Thymus (tissue), 11 donors: ENCODE data around the gene KCNMB4. TPM values are rescaled to one million over a fixed set of nuclear protein-coding genes. Genes with fewer than 3 reads are reported as not detected.

Source experiments
- DNase-seq, 9 donors: peaks; one replicate each; pipeline ENCODE4 v3.0.0-alpha.2; 2013; ENCODE audit warnings: low spot score in 9 of 9, low read depth in 6 of 9, missing footprints in 1 of 9
- H3K27ac ChIP-seq, 2 donors: one replicate each; pipeline ENCODE4 v1.5.1; 2013; ENCODE audit warnings: control low read depth in 1 of 2, low read depth in 1 of 2, low read length in 1 of 2, mild to moderate bottlenecking in 1 of 2, moderate library complexity in 1 of 2
- H3K27me3 ChIP-seq, 2 donors: one replicate each; pipeline ENCODE4 v1.5.1; 2013; ENCODE audit warnings: low read length in 1 of 2; ENCODE audit not compliant: control insufficient read depth in 2 of 2, insufficient read depth in 1 of 2
- H3K36me3 ChIP-seq, 2 donors: one replicate each; pipeline ENCODE4 v1.5.1; 2013; ENCODE audit warnings: low read length in 1 of 2, mild to moderate bottlenecking in 1 of 2, moderate library complexity in 1 of 2; ENCODE audit not compliant: control insufficient read depth in 2 of 2, insufficient read depth in 2 of 2
- H3K4me1 ChIP-seq, 2 donors: one replicate each; pipeline ENCODE4 v1.5.1; 2013; ENCODE audit warnings: low read length in 2 of 2; ENCODE audit not compliant: control insufficient read depth in 2 of 2, insufficient read depth in 2 of 2
- H3K4me3 ChIP-seq, 2 donors: one replicate each; pipeline ENCODE4 v1.5.1; 2013; ENCODE audit warnings: low read length in 2 of 2, control low read depth in 1 of 2, mild to moderate bottlenecking in 1 of 2
- H3K9me3 ChIP-seq, 2 donors: one replicate each; pipeline ENCODE4 v1.5.1; 2013; ENCODE audit warnings: low read length in 1 of 2, mild to moderate bottlenecking in 1 of 2; ENCODE audit not compliant: control insufficient read depth in 2 of 2, insufficient read depth in 1 of 2
- WGBS: extraction: QIAGEN DNeasy Blood & Tissue Kit; methylation state at CpG from one replicate; pipeline ENCODE4 v1.1.7; 2013; 5-methylcytosine and 5-hydroxymethylcytosine counted together
- polyA plus RNA-seq: library from polyadenylated mRNA; stranded (reverse); fragments of 200-250 nt; gene quantifications from one replicate; pipeline ENCODE4 v1.2.3, GENCODE V29; 2013
- total RNA-seq: library from RNA; stranded (reverse); fragments of 120-200 nt; gene quantifications from one replicate; pipeline ENCODE4 v1.2.4, GENCODE V29; 2013
- donor health status: healthy.

The KCNMB4 gene
- total and polyA plus RNA-seq, 2 donors: 3.4 to 5.0 TPM

- Histone ChIP-seq H3K9me3 (no peaks in the 10 kb centered on the region), H3K36me3 (no peaks in the 10 kb centered on the region), H3K4me1 (peaks cover 5 to 18% of the 10 kb centered on the region in 2 donors), H3K4me3 (peak overlapping the region in 1 of 2 donors; percentile 87), H3K27me3 (peaks cover 11 to 32% of the 10 kb centered on the region in 2 donors), H3K27ac (no peak overlapping the region)
- DNase-seq: peak in 2 of 9 donors; percentile 2
- 23% methylated on average over 16 of the region's 16 CpGs for WGBS
These were observed 1.2 kb upstream of the KCNMB4 start for GRCh38 chr12:70364695-70365397.

DNA sequence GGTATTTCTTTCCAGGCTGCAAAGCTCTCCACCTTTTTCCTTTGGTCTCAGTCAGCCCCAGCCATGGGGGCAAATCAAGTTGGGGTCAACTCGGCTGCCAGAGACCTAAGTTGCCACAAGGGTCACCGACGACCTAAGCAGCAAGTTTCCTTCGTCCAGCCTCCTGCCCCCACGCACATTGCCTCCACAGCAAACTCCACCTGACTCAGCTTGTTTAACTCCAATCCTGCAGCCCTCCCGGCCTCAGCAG lies 767 bp upstream of the KCNMB4 start:
- DNase-seq: peak in 2 of 9 donors; percentile 4 to 13
- Histone ChIP-seq H3K9me3 (no peaks in the 10 kb centered on the region), H3K4me1 (peaks cover 5 to 18% of the 10 kb centered on the region in 2 donors), H3K27me3 (peaks cover 11 to 32% of the 10 kb centered on the region in 2 donors), H3K4me3 (peak overlapping the region; percentile 55 to 87), H3K36me3 (no peaks in the 10 kb centered on the region), H3K27ac (no peak overlapping the region)
- WGBS: 0% methylated on average over 6 of the region's 6 CpGs

GRCh38 chr12:70366581-70367257 lies 629 bp downstream of the KCNMB4 start:
- peaks cover 11 to 32% of the 10 kb centered on the region in 2 donors for H3K27me3 ChIP-seq
- H3K4me1 ChIP-seq: peaks cover 5 to 18% of the 10 kb centered on the region in 2 donors
- H3K36me3 ChIP-seq: no peaks in the 10 kb centered on the region
- peak overlapping the region; percentile 80 to 87 for H3K4me3 ChIP-seq
- under 1% methylated on average over 69 of the region's 69 CpGs for WGBS
- peak; percentile 42 to 86 (median 61) for DNase-seq
- peak overlapping the region; percentile 74 to 83 for H3K27ac ChIP-seq
- no peaks in the 10 kb centered on the region for H3K9me3 ChIP-seq

DNA sequence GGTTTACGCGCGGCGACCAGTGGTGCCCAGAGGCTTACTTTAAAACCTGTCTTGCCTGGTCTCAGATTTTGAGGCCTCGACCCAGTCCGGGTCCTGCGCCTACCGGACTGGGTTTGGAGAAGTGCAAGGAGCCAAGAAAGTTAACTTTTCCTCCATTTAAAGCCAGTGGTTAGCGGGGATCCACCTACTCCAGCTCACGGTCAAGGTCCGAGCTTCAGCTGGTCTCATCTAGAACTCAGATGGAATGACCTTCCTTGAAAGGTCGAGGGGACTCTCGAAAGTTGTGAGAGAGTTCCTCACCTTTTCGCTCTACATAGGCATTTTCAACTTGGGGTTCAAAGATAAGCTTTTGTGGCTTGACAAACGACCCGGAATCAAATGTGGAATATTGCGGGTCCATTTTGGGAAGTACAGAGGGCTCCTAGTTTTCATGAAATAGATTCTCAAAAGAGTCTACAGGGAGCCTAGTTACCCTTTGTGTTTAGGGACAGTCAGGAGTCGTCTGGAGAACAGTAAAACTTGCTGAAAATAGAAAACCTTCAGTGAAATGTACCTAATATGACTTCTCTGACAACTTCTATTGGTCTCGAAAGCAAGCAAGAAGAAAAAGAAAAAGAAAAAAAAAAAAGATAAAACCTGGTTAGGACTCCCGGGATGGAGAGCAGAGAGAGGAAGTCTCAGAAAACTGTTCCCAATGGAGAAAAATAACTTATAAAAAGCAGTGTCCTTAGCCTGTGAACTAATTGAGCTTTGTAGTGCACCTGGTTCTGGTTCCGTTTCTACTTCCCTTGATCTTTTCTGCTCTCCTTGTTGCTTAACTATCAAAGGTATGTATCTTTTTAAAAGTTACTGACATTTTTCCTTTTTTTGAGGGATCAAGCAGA lies 1.4 kb downstream of the KCNMB4 start:
- 16% methylated on average over 21 of the region's 21 CpGs for WGBS
- Histone ChIP-seq H3K27ac (peak overlapping the region in 1 of 2 donors; percentile 83), H3K4me1 (peaks cover 6 to 18% of the 10 kb centered on the region in 2 donors), H3K36me3 (no peaks in the 10 kb centered on the region), H3K4me3 (peak overlapping the region; percentile 80 to 87), H3K27me3 (peaks cover 11 to 32% of the 10 kb centered on the region in 2 donors), H3K9me3 (no peaks in the 10 kb centered on the region)
- peak in 2 of 9 donors; percentile 2 to 33 for DNase-seq

DNA sequence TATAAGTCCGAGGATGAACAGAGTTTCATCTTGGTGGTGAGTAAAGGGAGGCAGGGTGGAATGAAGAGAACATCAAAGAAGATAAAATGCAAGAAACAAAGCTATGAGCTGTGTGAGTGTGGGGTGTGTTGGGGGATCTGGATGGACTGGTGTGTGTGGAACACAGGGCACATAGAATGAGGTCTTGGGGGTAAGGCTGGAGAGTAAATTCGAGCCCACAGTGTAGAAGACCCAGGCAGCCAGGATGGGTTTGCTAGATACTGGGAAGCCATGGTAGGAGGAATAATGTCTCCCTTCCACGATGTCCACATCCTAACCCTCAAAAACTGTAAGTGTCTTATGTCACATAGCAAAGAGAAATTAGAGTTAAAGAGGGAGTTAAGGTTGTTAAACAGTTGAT lies 6.8 kb downstream of the KCNMB4 start:
- Histone ChIP-seq H3K27ac (no peak overlapping the region), H3K27me3 (no peaks in the 10 kb centered on the region), H3K9me3 (no peaks in the 10 kb centered on the region), H3K4me3 (no peak overlapping the region), H3K4me1 (peaks cover 0 to 3% of the 10 kb centered on the region in 2 donors), H3K36me3 (no peaks in the 10 kb centered on the region)
- DNase-seq: no peak
- 96% methylated on average over 3 of the region's 3 CpGs for WGBS

- Histone ChIP-seq H3K36me3 (no peaks in the 10 kb centered on the region), H3K4me1 (no peaks in the 10 kb centered on the region), H3K27ac (no peak overlapping the region), H3K4me3 (no peak overlapping the region), H3K27me3 (no peaks in the 10 kb centered on the region), H3K9me3 (no peaks in the 10 kb centered on the region)
- 79% methylated on average over 1 of the region's 1 CpG for WGBS
- DNase-seq: no peak
These were observed 13.8 kb downstream of the KCNMB4 start for GRCh38 chr12:70379846-70380245.

- DNase-seq: no peak
- Histone ChIP-seq H3K4me3 (no peak overlapping the region), H3K27ac (no peak overlapping the region), H3K27me3 (no peaks in the 10 kb centered on the region), H3K4me1 (no peaks in the 10 kb centered on the region), H3K9me3 (no peaks in the 10 kb centered on the region), H3K36me3 (no peaks in the 10 kb centered on the region)
- 95% methylated on average over 4 of the region's 4 CpGs for WGBS
These were observed 17.4 kb downstream of the KCNMB4 start for GRCh38 chr12:70383484-70383883.

DNA sequence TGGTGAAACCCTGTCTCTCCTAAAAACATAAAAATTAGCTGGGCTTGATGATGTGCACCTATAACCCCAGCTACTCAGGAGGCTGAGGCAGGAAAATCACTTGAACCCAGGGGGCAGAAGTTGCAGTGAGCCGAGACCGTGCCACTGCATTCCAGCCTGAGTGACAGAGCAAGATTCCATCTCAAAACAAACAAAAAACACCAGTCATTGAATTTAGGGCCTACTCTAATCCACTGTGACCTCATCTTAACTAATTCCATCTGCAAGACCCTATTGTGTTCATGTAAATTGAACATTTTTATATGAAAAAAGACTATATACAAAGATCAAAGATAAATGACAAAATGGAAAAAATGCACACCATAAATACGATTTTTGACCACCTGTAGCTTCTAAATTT lies 17.8 kb downstream of the KCNMB4 start:
- 90% methylated on average over 3 of the region's 3 CpGs for WGBS
- Histone ChIP-seq H3K4me3 (no peak overlapping the region), H3K27ac (no peak overlapping the region), H3K4me1 (no peaks in the 10 kb centered on the region), H3K36me3 (no peaks in the 10 kb centered on the region), H3K27me3 (no peaks in the 10 kb centered on the region), H3K9me3 (no peaks in the 10 kb centered on the region)
- DNase-seq: no peak

GRCh38 chr12:70386771-70387170 lies 20.7 kb downstream of the KCNMB4 start:
- Histone ChIP-seq H3K9me3 (no peaks in the 10 kb centered on the region), H3K27ac (no peak overlapping the region), H3K4me1 (no peaks in the 10 kb centered on the region), H3K27me3 (no peaks in the 10 kb centered on the region), H3K4me3 (no peak overlapping the region), H3K36me3 (no peaks in the 10 kb centered on the region)
- no peak for DNase-seq
- 100% methylated on average over 1 of the region's 1 CpG for WGBS
